Fibroblast of gingiva (primary cell): Measurements from ENCODE around the gene RCL1.
"Not testable (repeated sequence)": the region's sequence is repeated elsewhere in the genome, so short reads cannot be mapped to it uniquely, and the experiment has no call there.

Source experiments
- DNase-seq: peaks from one replicate; pipeline ENCODE4 v3.0.0-alpha.2; 2011; ENCODE audit warnings: low read depth

The RCL1 gene

DNA sequence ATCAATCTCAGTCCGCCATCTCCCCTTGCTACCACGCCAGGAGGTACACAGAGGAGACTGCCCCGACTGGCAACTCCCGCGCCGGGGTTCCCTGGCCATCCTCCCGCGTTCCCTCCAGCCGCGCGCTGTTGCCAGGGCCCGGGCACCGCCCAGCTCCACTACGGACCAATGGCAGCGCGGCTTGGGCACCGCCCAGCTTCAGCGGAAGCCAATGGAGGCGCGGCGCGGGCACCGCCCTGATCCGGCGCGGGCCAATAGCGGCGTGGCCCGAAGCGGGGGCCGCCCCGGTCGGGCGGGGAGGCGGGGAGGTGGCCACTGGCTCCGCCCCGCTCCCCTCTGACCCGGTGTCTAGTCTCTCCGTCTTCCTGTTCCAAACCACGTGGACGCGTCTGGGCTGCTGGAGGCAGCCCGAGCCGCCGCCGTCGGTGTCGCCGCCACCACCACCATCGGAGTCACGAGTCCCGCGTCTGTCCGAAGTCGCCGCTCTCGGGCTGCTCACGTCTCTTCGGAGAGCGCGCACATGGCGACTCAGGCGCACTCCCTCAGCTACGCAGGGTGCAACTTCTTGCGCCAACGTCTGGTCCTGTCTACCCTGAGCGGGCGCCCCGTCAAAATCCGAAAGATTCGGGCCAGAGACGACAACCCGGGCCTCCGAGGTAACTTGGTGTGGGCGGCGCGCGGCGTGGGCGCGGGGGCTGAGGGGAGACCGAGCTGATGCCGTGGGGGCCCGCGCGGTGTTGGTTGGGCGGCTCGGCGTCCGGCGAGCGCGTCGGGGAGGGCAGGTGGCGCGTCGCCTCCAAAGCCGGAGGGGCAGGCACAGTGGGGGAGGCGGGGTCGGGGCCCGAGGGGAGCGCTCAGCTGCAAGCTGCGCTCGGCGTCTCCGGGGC lies at the start of gene RCL1:
Gene RCL1, plus strand, starts transcription at position 373 of the 887 bp plus-strand sequence. Its CDS starts 148 bp downstream, at position 521.
- DNase-seq = peak; percentile 93

DNA sequence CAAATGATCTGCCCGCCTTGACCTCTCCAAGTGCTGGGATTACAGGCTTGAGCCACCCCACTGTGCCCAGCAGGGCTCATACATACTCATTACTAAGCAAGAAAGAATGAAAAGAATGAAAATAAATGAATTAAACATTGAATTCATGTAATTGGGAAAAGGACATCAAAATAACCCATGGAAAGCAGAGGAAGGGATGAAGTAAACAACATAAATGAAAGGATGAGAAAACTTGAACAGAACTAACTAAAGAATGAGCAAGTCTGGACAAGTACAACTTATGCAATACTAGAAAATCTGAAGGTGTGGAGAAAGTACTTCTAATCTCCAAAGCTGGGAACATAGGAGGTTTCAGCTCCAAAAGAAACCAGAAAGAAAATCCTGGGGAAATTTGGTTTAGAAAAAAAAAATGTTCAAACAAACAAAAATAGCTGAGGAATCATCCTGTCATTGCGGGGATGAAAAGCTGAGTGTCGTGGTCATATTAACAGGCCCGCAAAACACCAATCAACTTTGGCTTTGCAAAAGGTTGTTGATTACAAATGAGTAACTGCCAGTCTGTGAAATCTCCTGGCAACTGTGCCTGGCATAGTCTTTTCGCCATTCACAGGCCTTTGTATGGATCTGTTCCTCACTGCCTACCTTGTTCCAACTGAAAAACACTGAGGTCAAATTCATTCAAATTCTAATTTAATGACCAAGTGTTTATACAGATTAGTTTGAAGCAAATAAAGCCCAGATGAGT lies 49.4 kb upstream of the RCL1 start:
- DNase-seq = no peak

DNA sequence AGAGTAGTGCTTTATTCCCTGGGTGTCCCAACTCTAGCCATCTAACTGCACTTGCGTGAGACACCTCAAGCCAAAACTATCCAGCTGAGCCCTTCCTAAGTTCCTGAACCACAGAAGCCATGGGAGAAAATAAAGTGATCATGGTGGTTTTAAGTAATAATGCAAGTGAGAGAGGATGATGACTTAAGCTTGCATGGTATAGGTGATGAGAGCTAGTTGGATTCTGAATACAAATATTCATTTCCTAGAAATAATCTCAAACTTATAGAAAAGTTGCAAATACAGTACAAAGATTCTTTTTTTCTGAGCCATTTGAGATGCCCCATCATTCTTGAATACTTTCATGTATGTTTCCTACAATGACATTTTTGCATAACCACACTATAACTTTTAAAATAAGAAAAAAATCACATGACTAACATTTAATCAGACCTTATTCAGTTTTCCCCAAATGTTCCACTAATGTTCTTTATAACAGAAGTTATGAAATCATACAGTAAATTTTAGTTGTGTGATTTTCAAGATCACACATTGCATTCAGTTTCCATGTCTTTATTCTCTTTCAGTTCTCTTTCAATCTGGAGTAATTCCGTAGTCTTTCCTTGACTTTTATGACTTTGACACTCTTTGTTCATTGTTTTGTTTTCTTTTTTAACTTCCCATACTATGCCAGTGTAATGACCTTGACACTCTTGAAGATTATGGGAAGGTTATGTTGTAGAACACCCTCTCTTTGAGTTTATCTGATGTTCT lies 46.3 kb upstream of the RCL1 start:
- no peak for DNase-seq

GRCh38 chr9:4748612-4749011 lies 44.1 kb upstream of the RCL1 start:
- no peak for DNase-seq

GRCh38 chr9:4750023-4750673 lies 42.6 kb upstream of the RCL1 start:
- peak; percentile 31 for DNase-seq

DNA sequence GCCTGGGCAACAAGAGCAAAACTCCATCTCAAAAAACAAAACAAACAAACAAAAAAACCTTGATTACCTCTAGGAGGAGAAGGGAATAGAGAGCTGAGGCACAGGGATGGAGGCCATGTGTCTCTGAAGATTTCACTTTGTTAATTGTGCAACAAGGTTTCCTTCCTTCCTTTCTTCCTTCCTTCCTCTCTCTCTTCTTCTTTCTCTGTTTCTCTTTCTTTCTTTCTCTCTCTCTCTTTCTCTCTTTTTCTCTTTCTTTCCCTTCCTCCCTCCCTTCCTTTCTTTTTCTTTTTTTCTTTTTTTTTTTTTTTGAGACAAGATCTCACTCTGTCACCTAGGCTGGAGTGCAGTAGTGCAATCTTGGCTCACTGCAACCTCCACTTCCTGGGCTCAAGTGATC lies 38.2 kb upstream of the RCL1 start:
- not testable (repeated sequence) for DNase-seq

DNA sequence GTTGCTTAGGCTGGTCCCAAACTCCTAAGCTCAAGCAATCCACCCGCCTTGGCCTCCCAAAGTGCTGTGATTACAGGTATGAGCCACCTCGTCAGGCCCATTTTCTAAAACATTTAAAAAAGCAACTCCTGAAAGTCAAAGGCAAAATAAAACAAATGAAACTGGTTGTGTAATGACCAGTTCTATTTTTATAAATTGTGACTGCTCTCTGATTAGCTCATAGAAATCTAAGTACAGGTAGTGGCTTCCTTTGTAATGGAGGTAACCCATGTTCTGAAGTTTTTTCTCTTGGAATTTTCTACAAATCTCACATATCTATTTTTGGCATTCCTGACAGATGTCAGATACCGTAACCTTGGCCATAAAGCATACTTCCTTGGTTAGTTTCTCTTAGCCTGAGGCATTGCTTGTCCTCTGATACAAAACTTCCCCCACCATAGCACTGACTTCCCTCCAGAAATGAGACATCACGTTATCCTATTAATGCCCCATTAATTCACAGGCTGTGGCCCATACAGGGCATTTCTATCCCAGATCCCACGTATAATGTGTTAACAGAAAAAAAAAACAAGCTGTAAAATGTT lies 37.6 kb upstream of the RCL1 start:
- no peak for DNase-seq

GRCh38 chr9:4756420-4756819 lies 36.3 kb upstream of the RCL1 start:
- DNase-seq = no peak

DNA sequence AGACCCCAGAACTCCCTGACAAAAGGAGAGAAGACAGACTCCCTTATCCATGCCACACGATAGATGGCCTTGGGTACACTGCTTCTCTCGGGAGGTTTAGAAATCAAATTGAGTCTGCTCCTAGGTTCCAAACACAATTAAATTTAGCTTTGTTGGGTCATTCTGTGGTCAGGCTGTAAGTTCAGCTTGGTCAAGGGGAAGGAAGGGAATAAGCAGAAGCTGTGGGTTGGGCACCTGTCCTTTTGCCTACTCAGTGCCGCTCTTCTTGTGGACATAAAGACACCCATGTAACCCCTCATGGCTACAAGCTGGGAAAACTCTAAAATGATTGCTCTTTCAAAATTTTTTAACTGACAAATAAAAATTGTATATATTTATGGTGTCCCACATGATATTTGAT lies 32.6 kb upstream of the RCL1 start:
- DNase-seq = no peak

DNA sequence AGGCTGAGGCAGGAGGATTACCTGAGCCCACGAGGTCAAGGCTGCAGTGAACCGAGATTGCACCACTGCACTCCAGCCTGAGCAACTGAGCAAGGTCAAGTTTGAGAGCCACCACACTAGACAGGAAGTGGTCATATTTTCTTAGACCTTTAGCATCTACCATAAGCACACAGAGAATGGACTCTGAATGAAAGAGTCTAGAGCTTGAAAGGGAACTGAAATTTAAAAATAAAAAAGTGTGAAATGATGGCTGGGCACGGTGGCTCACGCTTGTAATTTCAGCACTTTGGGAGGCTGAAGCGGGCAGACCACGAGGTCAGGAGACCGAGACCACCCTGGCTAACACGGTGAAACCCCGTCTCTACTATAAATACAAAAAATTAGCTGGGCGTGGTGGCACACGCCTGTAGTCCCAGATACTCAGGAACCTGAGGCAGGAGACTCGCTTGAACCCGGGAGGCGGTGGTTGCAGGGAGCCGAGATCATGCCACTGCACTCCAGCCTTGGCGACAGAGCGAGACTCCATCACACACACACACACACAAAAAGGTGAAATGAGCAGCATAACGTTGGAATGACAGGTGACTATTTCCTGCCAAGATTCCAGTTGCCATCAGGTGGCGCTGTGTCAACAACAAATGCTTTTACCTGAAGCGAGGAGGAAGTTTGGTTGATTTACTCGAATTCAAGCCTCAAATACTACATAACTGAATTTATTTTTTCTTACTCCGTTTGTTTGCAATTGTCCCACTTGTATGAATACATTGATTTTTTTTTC lies 30.4 kb upstream of the RCL1 start:
- DNase-seq = peak; percentile 55

- DNase-seq = no peak
These were observed 29.7 kb upstream of the RCL1 start for GRCh38 chr9:4762886-4763541.

DNA sequence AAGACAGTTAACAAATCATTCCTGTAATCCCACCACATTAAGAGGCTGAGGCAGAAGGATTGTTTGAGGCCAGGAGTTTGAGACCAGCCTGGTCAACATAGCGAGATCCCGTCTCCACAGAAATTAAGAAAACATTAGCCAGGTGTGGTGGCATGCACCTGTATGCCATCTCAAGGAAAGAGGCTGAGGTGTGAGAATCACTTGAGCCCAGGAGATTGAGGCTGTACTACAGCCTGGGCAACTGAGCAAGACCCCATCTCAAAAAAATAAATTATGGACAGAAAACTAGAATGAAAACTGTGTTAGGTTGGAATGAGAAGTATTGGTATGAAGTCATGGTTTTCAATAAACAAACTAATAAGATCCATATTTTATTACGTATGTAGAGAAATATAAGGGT lies 28.7 kb upstream of the RCL1 start:
- no peak for DNase-seq

GRCh38 chr9:4768681-4769080 lies 24.1 kb upstream of the RCL1 start:
- DNase-seq = no peak

- no peak for DNase-seq
These were observed 23.2 kb upstream of the RCL1 start for GRCh38 chr9:4769321-4770080.

DNA sequence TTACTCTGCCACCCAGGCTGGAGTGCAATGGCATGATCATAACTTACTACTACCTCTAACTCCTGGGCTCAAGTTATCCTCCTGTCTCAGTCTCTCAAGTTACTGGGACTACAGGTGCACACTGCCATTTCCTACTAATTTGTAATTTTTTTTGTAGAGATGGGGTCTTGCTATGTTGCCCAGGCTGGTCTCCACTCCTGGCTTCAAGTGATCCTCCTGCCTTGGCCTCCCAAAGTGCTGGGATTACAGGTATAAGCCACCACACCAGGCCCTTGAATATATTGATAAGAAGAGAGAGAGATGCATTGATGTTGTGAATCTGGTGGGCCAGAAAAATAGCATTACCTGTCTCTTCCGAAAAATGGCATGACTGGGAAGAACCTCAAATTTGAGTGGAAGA lies 21.0 kb upstream of the RCL1 start:
- no peak for DNase-seq

GRCh38 chr9:4774209-4774608 lies 18.5 kb upstream of the RCL1 start:
- DNase-seq = peak; percentile 89

GRCh38 chr9:4774958-4775357 lies 17.8 kb upstream of the RCL1 start:
- not testable (repeated sequence) for DNase-seq

DNA sequence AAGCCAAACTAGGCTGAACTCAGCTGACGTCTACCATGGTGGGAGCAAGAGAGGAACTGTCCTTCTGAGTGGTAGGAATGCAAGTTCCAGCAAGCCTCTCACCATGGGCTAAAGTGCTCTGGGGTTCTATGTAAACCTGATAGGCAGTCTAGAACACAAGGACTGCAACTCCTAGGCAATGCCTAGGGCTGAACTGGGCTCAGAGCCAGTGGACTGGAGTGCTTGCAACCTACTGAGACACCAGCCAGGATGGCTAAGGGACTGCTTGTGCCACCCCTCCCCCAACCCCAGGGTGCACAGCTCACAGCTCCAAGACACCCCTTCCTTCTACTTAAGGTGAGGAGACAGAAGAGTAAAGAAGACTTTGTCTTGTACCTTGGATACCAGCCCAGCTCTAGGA lies 12.1 kb upstream of the RCL1 start:
- no peak for DNase-seq

DNA sequence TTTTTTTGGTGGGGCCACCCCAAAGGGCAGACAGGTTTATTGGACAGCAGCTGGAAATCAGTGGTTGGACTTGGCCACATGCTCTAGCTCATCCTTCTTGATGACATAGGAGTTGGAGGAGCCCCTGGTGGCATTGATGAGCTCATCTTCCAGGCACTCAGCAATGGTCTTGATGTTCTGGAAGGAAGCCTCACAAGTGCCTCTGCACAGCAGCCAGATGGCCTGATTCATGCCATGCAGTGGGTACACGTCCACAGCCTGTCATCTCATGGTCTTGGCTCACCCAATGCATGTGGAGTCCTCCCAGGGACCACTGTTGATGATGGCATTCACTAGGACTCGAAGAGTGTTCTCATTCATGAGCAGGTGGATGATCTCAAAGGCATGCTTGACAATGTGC lies 11.3 kb upstream of the RCL1 start:
- DNase-seq = no peak

DNA sequence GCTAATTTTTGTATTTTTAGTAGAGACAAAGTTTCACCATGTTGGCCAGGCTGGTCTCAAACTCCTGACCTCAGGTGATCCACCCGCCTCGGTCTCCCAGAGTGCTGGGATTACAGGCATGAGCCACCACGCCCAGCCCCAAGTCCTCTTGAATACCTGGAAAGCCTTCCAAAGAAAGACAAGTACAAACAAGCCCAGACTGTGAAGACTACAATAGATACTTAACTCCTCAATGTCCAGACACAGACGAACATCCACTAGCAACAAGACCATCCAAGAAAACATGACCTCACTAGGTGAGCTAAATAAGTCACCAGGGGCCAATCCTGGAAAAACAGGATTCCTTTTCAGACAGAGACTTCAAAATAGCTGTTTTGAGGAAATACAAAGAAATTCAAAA lies 9.6 kb upstream of the RCL1 start:
- not testable (repeated sequence) for DNase-seq
